ENCODE data around the gene KLHL12.

- TF ChIP-seq CTCF (IDR thresholded peaks at IDR 0.05; ENCODE audit: extremely low read depth in 1 of 2, insufficient read depth in 1 of 2, low read depth in 1 of 2, low read length in 2 of 2) (no peak), POLR2A (IDR thresholded peaks at IDR 0.05; ENCODE audit: low read depth, low read length) (no peak), EZH2 (IDR thresholded peaks at IDR 0.05; ENCODE audit: borderline replicate concordance, low read depth, low read length, severe bottlenecking) (no peak), MAX (IDR thresholded peaks at IDR 0.05; ENCODE audit: insufficient read depth, insufficient read length) (no peak), MYC (IDR thresholded peaks at IDR 0.05; ENCODE audit: low read depth, low read length) (no peak), POLR2AphosphoS5 (IDR thresholded peaks at IDR 0.05; ENCODE audit: insufficient read depth, low read depth, low read length) (peak; percentile 22), GATA2 (IDR thresholded peaks at IDR 0.05; ENCODE audit: insufficient read depth, insufficient read length, low read depth, low read length) (no peak), JUN (IDR thresholded peaks at IDR 0.05; ENCODE audit: borderline replicate concordance, insufficient read depth, insufficient read length, low read depth) (no peak)
Observed at GRCh38 chr1:202858331-202858730, 68.7 kb downstream of the KLHL12 start.

Data from endothelial cell of umbilical vein (primary cell).